GM23338 (cell line): ENCODE results near the gene C20orf141. TPM values are rescaled to one million over a fixed set of nuclear protein-coding genes. Genes with fewer than 3 reads are reported as not detected.

ENCODE experiments used
- ATAC-seq: fragments of 200-7000 bp; cut with Tn5 transposase; 3 replicates; pipeline ENCODE4 v1.9.1; 2020
- DNase-seq: peaks from one replicate; pipeline ENCODE4 v3.0.0-alpha.2; 2015; ENCODE audit warnings: low spot score
- H2AFZ ChIP-seq: fragments of 200-600 bp; sonication (generic); 2 replicates; pipeline ENCODE4 v1.8.0; 2016; ENCODE audit warnings: antibody characterized with exemption, mild to moderate bottlenecking, moderate library complexity
- H3F3A ChIP-seq: fragments of 200-600 bp; sonication (generic); replicated peaks from 2 replicates; pipeline ENCODE4 v1.8.0; 2017; ENCODE audit warnings: antibody characterized with exemption, mixed run types, low read depth
- H3K27ac ChIP-seq: fragments of 200-600 bp; sonication (generic); 2 replicates; pipeline ENCODE4 v1.6.1; 2016; ENCODE audit warnings: low read depth
- H3K27me3 ChIP-seq: fragments of 200-600 bp; sonication (generic); 2 replicates; pipeline ENCODE4 v1.8.0; 2016; ENCODE audit warnings: mild to moderate bottlenecking, mixed run types, moderate library complexity; ENCODE audit not compliant: insufficient read depth
- H3K36me3 ChIP-seq: fragments of 200-600 bp; sonication (generic); 2 replicates; pipeline ENCODE4 v1.8.0; 2016; ENCODE audit warnings: mild to moderate bottlenecking; ENCODE audit not compliant: insufficient read depth
- H3K4me1 ChIP-seq: fragments of 200-600 bp; sonication (generic); 2 replicates; pipeline ENCODE4 v1.8.0; 2016; ENCODE audit warnings: mild to moderate bottlenecking, moderate library complexity; ENCODE audit not compliant: insufficient read depth
- H3K4me2 ChIP-seq: fragments of 200-600 bp; sonication (generic); 2 replicates; pipeline ENCODE4 v1.7.1; 2017; ENCODE audit warnings: mixed run types
- H3K4me3 ChIP-seq: fragments of 200-600 bp; sonication (generic); 2 replicates; pipeline ENCODE4 v1.6.1; 2016; ENCODE audit warnings: mixed run types
- H3K79me2 ChIP-seq: fragments of 200-600 bp; sonication (generic); replicated peaks from 2 replicates; pipeline ENCODE4 v1.8.0; 2017; ENCODE audit warnings: mild to moderate bottlenecking; ENCODE audit not compliant: insufficient read depth
- H3K9me2 ChIP-seq: fragments of 200-600 bp; sonication (generic); 2 replicates; pipeline ENCODE4 v1.8.0; 2017; ENCODE audit not compliant: insufficient read depth
- H4K20me1 ChIP-seq: fragments of 200-600 bp; sonication (generic); replicated peaks from 2 replicates; pipeline ENCODE4 v1.8.0; 2017; ENCODE audit warnings: mild to moderate bottlenecking; ENCODE audit not compliant: insufficient read depth
- H3K27ac Mint-ChIP-seq: 2 replicates; pipeline ENCODE4 v1.8.0; 2020; ENCODE audit warnings: inconsistent platforms, mild to moderate bottlenecking, moderate library complexity, mixed read lengths
- H3K27me3 Mint-ChIP-seq: 3 replicates; pipeline ENCODE4 v1.8.0; 2022; ENCODE audit warnings: low read depth, mild to moderate bottlenecking, moderate library complexity, mixed read lengths, inconsistent platforms; ENCODE audit not compliant: insufficient read depth, poor library complexity
- H3K36me3 Mint-ChIP-seq: 3 replicates; pipeline ENCODE4 v1.8.0; 2021; ENCODE audit warnings: low read depth, mild to moderate bottlenecking, inconsistent platforms, moderate library complexity, mixed read lengths
- H3K4me1 Mint-ChIP-seq: 3 replicates; pipeline ENCODE4 v1.8.0; 2020; ENCODE audit warnings: mild to moderate bottlenecking, inconsistent platforms, mixed read lengths
- H3K4me3 Mint-ChIP-seq: 3 replicates; pipeline ENCODE4 v1.8.0; 2021; ENCODE audit warnings: moderate library complexity, mild to moderate bottlenecking, inconsistent platforms, mixed read lengths
- H3K9me3 Mint-ChIP-seq: 3 replicates; pipeline ENCODE4 v1.8.0; 2020; ENCODE audit warnings: moderate library complexity, mild to moderate bottlenecking, inconsistent platforms, mixed read lengths
- EZH2 ChIP-seq: fragments of 200-600 bp; sonication (generic); IDR thresholded peaks from one replicate; pipeline ENCODE4 v1.8.0; 2017; ENCODE audit warnings: antibody characterized with exemption, mild to moderate bottlenecking, low read depth; ENCODE audit not compliant: unreplicated experiment
- EZH2phosphoT487 ChIP-seq: fragments of 200-600 bp; sonication (generic); IDR thresholded peaks from one replicate; pipeline ENCODE4 v1.8.1; 2018; ENCODE audit warnings: antibody characterized with exemption; ENCODE audit not compliant: unreplicated experiment
- ZNF462 ChIP-seq: fragments of 250-450 bp; sonication (Bioruptor Pico); IDR thresholded peaks from 2 replicates; pipeline ENCODE4 v1.5.0; 2020; ENCODE audit warnings: mild to moderate bottlenecking, moderate library complexity
- polyA plus RNA-seq: library from polyadenylated mRNA; unstranded; fragments of >200 nt; fragmentation: Nextera tagmentation; extraction: Ambion mirVana; gene quantifications from 2 replicates; pipeline ENCODE4 v1.2.1, GENCODE V29; 2016
- total RNA-seq: library from RNA; depleted of rRNA; stranded (reverse); fragments of >200 nt; shearing (Covaris generic); gene quantifications from 2 replicates; pipeline ENCODE4 v1.2.3, GENCODE V29; 2014

Gene C20orf141
- total and polyA plus RNA-seq, 2 experiments from 2014 or later, result not detected

GRCh38 chr20:2804041-2804828, 10.6 kb upstream of the C20orf141 start:
- H3K9me2 ChIP-seq, result no peaks in the 10 kb centered on the region
- Mint-ChIP-seq H3K4me1 (peaks cover 35% of the 10 kb centered on the region), H3K27me3 (peaks cover 95% of the 10 kb centered on the region), H3K4me3 (peak overlapping the region; percentile 54), H3K9me3 (no peaks in the 10 kb centered on the region; the same call in 2 of the 3 replicates), H3K27ac (no peak overlapping the region), H3K36me3 (no peaks in the 10 kb centered on the region; the same call in none of the 3 replicates)
- peaks cover 3% of the 10 kb centered on the region; the same call in 1 of the 2 replicates for H4K20me1 ChIP-seq
- H3K4me1 ChIP-seq, result peaks cover 35% of the 10 kb centered on the region
- H3K79me2 ChIP-seq, result no peaks in the 10 kb centered on the region
- H3F3A ChIP-seq, result 0 out of 2 replicates have a peak, but pooled peaks cover 4% of the 10 kb centered on the region
- TF ChIP-seq EZH2, result peak; percentile 85
- TF ChIP-seq EZH2phosphoT487, result no peak
- TF ChIP-seq ZNF462 (CRISPR knock-in tag), result no peak
- no peak overlapping the region for H3K27ac ChIP-seq
- no peak for ATAC-seq
- H3K27me3 ChIP-seq, result peaks cover 99% of the 10 kb centered on the region
- DNase-seq, result no peak
- no peaks in the 10 kb centered on the region for H3K36me3 ChIP-seq
- H3K4me2 ChIP-seq, result peak overlapping the region; percentile 73
- H2AFZ ChIP-seq, result peak overlapping the region; percentile 83; the same call in 1 of the 2 replicates
- H3K4me3 ChIP-seq, result peak overlapping the region; percentile 51; the same call in 1 of the 2 replicates
